SIG-M5 (cell line): ENCODE data around the gene ADGRB3.

Experiments
- DNase-seq: peaks from one replicate; lab custom pipeline; 2025; lab: John Stamatoyannopoulos, UW

ADGRB3 gene

GRCh38 chr6:69338431-69339162, 703.5 kb downstream of the ADGRB3 start:
- DNase-seq = no peak

GRCh38 chr6:69339163-69339550, 704.1 kb downstream of the ADGRB3 start:
- no peak for DNase-seq

GRCh38 chr6:69340196-69340595, 705.1 kb downstream of the ADGRB3 start:
- DNase-seq = no peak

- no peak for DNase-seq
These were observed 708.8 kb downstream of the ADGRB3 start for GRCh38 chr6:69343851-69344250.

GRCh38 chr6:69349771-69350170, 714.7 kb downstream of the ADGRB3 start:
- no peak for DNase-seq

GRCh38 chr6:69362209-69362608, 727.1 kb downstream of the ADGRB3 start:
- DNase-seq = no peak

GRCh38 chr6:69366831-69367230, 731.7 kb downstream of the ADGRB3 start:
- DNase-seq = no peak

- no peak for DNase-seq
These were observed 733.5 kb downstream of the ADGRB3 start for GRCh38 chr6:69368613-69369012.

- DNase-seq = no peak
These were observed 735.7 kb downstream of the ADGRB3 start for GRCh38 chr6:69370763-69371162.

- no peak for DNase-seq
These were observed 743.2 kb downstream of the ADGRB3 start for GRCh38 chr6:69378326-69378725.

GRCh38 chr6:69379518-69379917, 744.4 kb downstream of the ADGRB3 start:
- DNase-seq = no peak

GRCh38 chr6:69383627-69384026, 748.5 kb downstream of the ADGRB3 start:
- DNase-seq = no peak

GRCh38 chr6:69386426-69386825, 751.3 kb downstream of the ADGRB3 start:
- no peak for DNase-seq

- DNase-seq = no peak
These were observed 755.0 kb downstream of the ADGRB3 start for GRCh38 chr6:69390125-69390524.

- DNase-seq = no peak
These were observed 756.0 kb downstream of the ADGRB3 start for GRCh38 chr6:69391106-69391505.

GRCh38 chr6:69392745-69393144, 757.7 kb downstream of the ADGRB3 start:
- DNase-seq = no peak

GRCh38 chr6:69398311-69398710, 763.2 kb downstream of the ADGRB3 start:
- no peak for DNase-seq

GRCh38 chr6:69398729-69399128, 763.6 kb downstream of the ADGRB3 start:
- DNase-seq = no peak

- no peak for DNase-seq
These were observed 773.8 kb downstream of the ADGRB3 start for GRCh38 chr6:69408886-69409285.

GRCh38 chr6:69416776-69417175, 781.7 kb downstream of the ADGRB3 start:
- no peak for DNase-seq

GRCh38 chr6:69421269-69421668, 786.2 kb downstream of the ADGRB3 start:
- no peak for DNase-seq

- DNase-seq = no peak
These were observed 786.9 kb downstream of the ADGRB3 start for GRCh38 chr6:69422020-69422419.

GRCh38 chr6:69422475-69422874, 787.4 kb downstream of the ADGRB3 start:
- DNase-seq = no peak

GRCh38 chr6:69423785-69424184, 788.7 kb downstream of the ADGRB3 start:
- DNase-seq = no peak
